Activated CD8-positive, alpha-beta T cell treated with anti-CD3 and anti-CD28 coated beads for 36 hours (primary cell): ENCODE data around the gene ANKS1B. TPM values are rescaled to one million over a fixed set of nuclear protein-coding genes. Genes with fewer than 3 reads are reported as not detected.

Experiments
- ATAC-seq: fragments of 200-7000 bp; cut with Tn5 transposase; one replicate; pipeline ENCODE4 v1.10.0; 2021; ENCODE audit warnings: mild to moderate bottlenecking, moderate library complexity
- CTCF ChIA-PET: fragments of 350-600 bp; sonication (Branson Sonifier 250); formaldehyde crosslinking; loops from one replicate; lab custom pipeline; 2021; ENCODE audit warnings: antibody characterized with exemption; lab: Charles Lee
- POLR2A ChIA-PET: fragments of 350-600 bp; sonication (Branson Sonifier 250); formaldehyde crosslinking; loops from one replicate; lab custom pipeline; 2021; ENCODE audit warnings: antibody characterized with exemption; lab: Charles Lee
- DNase-seq: peaks from one replicate; pipeline ENCODE4 v3.0.0-alpha.2; 2020
- H3K27ac Mint-ChIP-seq: one replicate; pipeline ENCODE4 v1.8.0; 2021; ENCODE audit warnings: mild to moderate bottlenecking, mixed read lengths
- H3K27me3 Mint-ChIP-seq: one replicate; pipeline ENCODE4 v1.8.0; 2021; ENCODE audit warnings: mixed read lengths
- H3K36me3 Mint-ChIP-seq: one replicate; pipeline ENCODE4 v1.8.0; 2021; ENCODE audit warnings: low read depth, mixed read lengths
- H3K4me1 Mint-ChIP-seq: one replicate; pipeline ENCODE4 v1.8.0; 2021; ENCODE audit warnings: low read depth, mixed read lengths
- H3K4me3 Mint-ChIP-seq: one replicate; pipeline ENCODE4 v1.8.0; 2021; ENCODE audit warnings: mild to moderate bottlenecking, moderate library complexity, mixed read lengths
- H3K9me3 Mint-ChIP-seq: one replicate; pipeline ENCODE4 v1.8.0; 2021; ENCODE audit warnings: mixed read lengths
- CTCF ChIP-seq: fragments of 200-600 bp; IDR thresholded peaks from one replicate; pipeline ENCODE4 v1.8.0; 2022; ENCODE audit warnings: antibody characterized with exemption, mild to moderate bottlenecking
- intact Hi-C: fragments of 100-400 bp; cut with micrococcal nuclease; formaldehyde crosslinking; loops from one replicate; pipeline ENCODE4 v1.10.0; 2022
- total RNA-seq, 2 experiments: library from RNA; stranded (reverse); gene quantifications; one replicate each; pipeline ENCODE4 v1.2.3, GENCODE V29; 2021

ANKS1B gene
- total RNA-seq, 2 experiments from 2014 or later = 0.54 TPM; not detected in 1

- H3K27me3 Mint-ChIP-seq = peaks cover 12% of the 10 kb centered on the region
- intact Hi-C loops = no loop called here
- TF ChIP-seq CTCF = no peak
- ChIA-PET CTCF (no interaction called here), POLR2A (no interaction called here)
- H3K4me3 Mint-ChIP-seq = no peak overlapping the region
- no peaks in the 10 kb centered on the region for H3K36me3 Mint-ChIP-seq
- ATAC-seq = no peak
- H3K9me3 Mint-ChIP-seq = peaks cover under 1% of the 10 kb centered on the region
- H3K27ac Mint-ChIP-seq = no peak overlapping the region
- no peak for DNase-seq
- no peaks in the 10 kb centered on the region for H3K4me1 Mint-ChIP-seq
Observed at GRCh38 chr12:98799146-98799810, 1185.5 kb downstream of the ANKS1B start.

GRCh38 chr12:98797200-98797599 lies 1187.5 kb downstream of the ANKS1B start:
- DNase-seq = no peak
- Mint-ChIP-seq H3K4me1 (no peaks in the 10 kb centered on the region), H3K36me3 (no peaks in the 10 kb centered on the region), H3K27me3 (peaks cover 6% of the 10 kb centered on the region), H3K27ac (no peak overlapping the region), H3K4me3 (no peak overlapping the region), H3K9me3 (peaks cover 1% of the 10 kb centered on the region)
- intact Hi-C loops = no loop called here
- ChIA-PET CTCF (no interaction called here), POLR2A (no interaction called here)
- no peak for TF ChIP-seq CTCF
- ATAC-seq = no peak

- H3K9me3 Mint-ChIP-seq = peaks cover 1% of the 10 kb centered on the region
- CTCF ChIA-PET = no interaction called here
- ATAC-seq (no peak), DNase-seq (no peak)
- no peak overlapping the region for H3K27ac Mint-ChIP-seq
- H3K27me3 Mint-ChIP-seq = peaks cover 5% of the 10 kb centered on the region
- H3K4me3 Mint-ChIP-seq = no peak overlapping the region
- no peaks in the 10 kb centered on the region for H3K36me3 Mint-ChIP-seq
- no peak for TF ChIP-seq CTCF
- no peaks in the 10 kb centered on the region for H3K4me1 Mint-ChIP-seq
- intact Hi-C loops = no loop called here
- POLR2A ChIA-PET = no interaction called here
Observed at GRCh38 chr12:98796745-98797144, 1188.0 kb downstream of the ANKS1B start.

- H3K27ac Mint-ChIP-seq = no peak overlapping the region
- intact Hi-C loops = no loop called here
- DNase-seq = no peak
- H3K4me1 Mint-ChIP-seq = no peaks in the 10 kb centered on the region
- no peak overlapping the region for H3K4me3 Mint-ChIP-seq
- CTCF ChIA-PET = no interaction called here
- TF ChIP-seq CTCF = no peak
- ATAC-seq = no peak
- POLR2A ChIA-PET = no interaction called here
- H3K27me3 Mint-ChIP-seq = peaks cover 7% of the 10 kb centered on the region
- no peaks in the 10 kb centered on the region for H3K36me3 Mint-ChIP-seq
- H3K9me3 Mint-ChIP-seq = peaks cover 1% of the 10 kb centered on the region
Observed at GRCh38 chr12:98793121-98793520, 1191.6 kb downstream of the ANKS1B start.

GRCh38 chr12:98791406-98791805 lies 1193.3 kb downstream of the ANKS1B start:
- ChIA-PET POLR2A (no interaction called here), CTCF (no interaction called here)
- H3K9me3 Mint-ChIP-seq = peaks cover 1% of the 10 kb centered on the region
- intact Hi-C loops = no loop called here
- H3K27me3 Mint-ChIP-seq = peaks cover 6% of the 10 kb centered on the region
- TF ChIP-seq CTCF = no peak
- H3K4me1 Mint-ChIP-seq = no peaks in the 10 kb centered on the region
- no peaks in the 10 kb centered on the region for H3K36me3 Mint-ChIP-seq
- no peak overlapping the region for H3K27ac Mint-ChIP-seq
- H3K4me3 Mint-ChIP-seq = no peak overlapping the region
- DNase-seq (no peak), ATAC-seq (no peak)
